Effector memory CD4-positive, alpha-beta T cell (primary cell): ENCODE data around the gene PPARD.
"Not testable (repeated sequence)": the region's sequence is repeated elsewhere in the genome, so short reads cannot be mapped to it uniquely, and the experiment has no call there.

Experiments
- DNase-seq, 3 donors: peaks; one replicate each; pipeline ENCODE4 v3.0.0-alpha.2; 2020
- H3K27ac ChIP-seq: 2 replicates; pipeline ENCODE4 v1.7.0; 2013; ENCODE audit warnings: mild to moderate bottlenecking, low read length, moderate library complexity; ENCODE audit not compliant: insufficient read depth, poor library complexity, severe bottlenecking
- H3K27me3 ChIP-seq: replicated peaks from 2 replicates; pipeline ENCODE4 v1.7.0; 2013; ENCODE audit warnings: mild to moderate bottlenecking, low read length; ENCODE audit not compliant: insufficient read depth, control insufficient read depth, poor library complexity, severe bottlenecking
- H3K36me3 ChIP-seq: 2 replicates; pipeline ENCODE4 v1.7.0; 2013; ENCODE audit warnings: mild to moderate bottlenecking, low read length, moderate library complexity; ENCODE audit not compliant: control insufficient read depth, insufficient read depth
- H3K4me1 ChIP-seq: 2 replicates; pipeline ENCODE4 v1.7.0; 2013; ENCODE audit warnings: low read length, mild to moderate bottlenecking; ENCODE audit not compliant: control insufficient read depth, insufficient read depth, poor library complexity, severe bottlenecking
- H3K4me3 ChIP-seq: 2 replicates; pipeline ENCODE4 v1.7.0; 2013; ENCODE audit warnings: low read length, low read depth, mild to moderate bottlenecking; ENCODE audit not compliant: insufficient read depth, poor library complexity, severe bottlenecking
- H3K9me3 ChIP-seq: 2 replicates; pipeline ENCODE4 v1.7.0; 2013; ENCODE audit warnings: mild to moderate bottlenecking, low read length, moderate library complexity; ENCODE audit not compliant: control insufficient read depth

The PPARD gene

DNA sequence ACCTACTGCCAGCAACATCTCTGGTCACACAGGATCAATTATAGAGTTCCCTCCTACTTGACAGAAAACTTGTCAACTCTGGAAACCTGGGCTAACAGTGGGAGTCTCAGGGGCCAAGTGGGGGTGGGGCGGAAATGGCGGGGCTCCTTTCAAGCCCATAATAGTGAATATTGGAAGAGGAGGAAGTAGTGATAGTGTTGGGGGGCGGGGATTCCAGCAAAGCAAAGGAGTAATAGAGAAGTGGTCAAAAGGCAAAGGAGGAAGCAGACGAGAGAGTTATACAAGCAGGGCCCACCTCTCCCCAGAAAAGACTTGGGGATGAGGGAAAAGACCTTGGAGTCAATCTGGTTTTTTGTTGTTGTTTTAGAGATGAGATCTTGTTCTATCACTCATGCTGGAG is 42.7 kb upstream of the PPARD start:
- Histone ChIP-seq H3K27ac (peak overlapping the region; percentile 94), H3K4me3 (peak overlapping the region; percentile 91), H3K27me3 (no peaks in the 10 kb centered on the region), H3K36me3 (peaks cover 18% of the 10 kb centered on the region), H3K4me1 (peaks cover 60% of the 10 kb centered on the region), H3K9me3 (no peaks in the 10 kb centered on the region)
- DNase-seq: no peak

DNA sequence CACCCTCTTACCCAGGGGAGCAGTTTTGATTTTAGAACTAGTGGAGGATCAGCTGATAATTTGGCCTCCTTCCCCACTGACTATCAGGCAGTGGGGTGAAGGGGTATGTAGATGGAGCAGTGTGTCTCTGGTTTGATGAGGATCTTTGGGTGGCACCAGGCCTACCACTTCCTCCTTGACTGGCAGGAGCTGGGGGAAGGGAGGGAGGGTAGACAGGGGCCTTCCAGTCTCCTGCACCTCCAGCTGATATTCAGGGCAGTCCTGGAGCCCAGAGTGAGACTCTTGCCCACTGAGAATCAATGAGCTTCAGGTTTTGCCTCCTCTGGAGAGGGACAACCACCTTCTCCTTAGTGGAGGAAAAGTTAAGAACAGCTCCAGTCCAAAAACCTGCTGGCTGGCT is 41.5 kb upstream of the PPARD start:
- Histone ChIP-seq H3K4me1 (peaks cover 69% of the 10 kb centered on the region), H3K4me3 (peak overlapping the region; percentile 91), H3K27me3 (no peaks in the 10 kb centered on the region), H3K36me3 (peaks cover 11% of the 10 kb centered on the region), H3K9me3 (no peaks in the 10 kb centered on the region), H3K27ac (peak overlapping the region; percentile 94)
- DNase-seq: peak; percentile 32 to 46 (median 42)

DNA sequence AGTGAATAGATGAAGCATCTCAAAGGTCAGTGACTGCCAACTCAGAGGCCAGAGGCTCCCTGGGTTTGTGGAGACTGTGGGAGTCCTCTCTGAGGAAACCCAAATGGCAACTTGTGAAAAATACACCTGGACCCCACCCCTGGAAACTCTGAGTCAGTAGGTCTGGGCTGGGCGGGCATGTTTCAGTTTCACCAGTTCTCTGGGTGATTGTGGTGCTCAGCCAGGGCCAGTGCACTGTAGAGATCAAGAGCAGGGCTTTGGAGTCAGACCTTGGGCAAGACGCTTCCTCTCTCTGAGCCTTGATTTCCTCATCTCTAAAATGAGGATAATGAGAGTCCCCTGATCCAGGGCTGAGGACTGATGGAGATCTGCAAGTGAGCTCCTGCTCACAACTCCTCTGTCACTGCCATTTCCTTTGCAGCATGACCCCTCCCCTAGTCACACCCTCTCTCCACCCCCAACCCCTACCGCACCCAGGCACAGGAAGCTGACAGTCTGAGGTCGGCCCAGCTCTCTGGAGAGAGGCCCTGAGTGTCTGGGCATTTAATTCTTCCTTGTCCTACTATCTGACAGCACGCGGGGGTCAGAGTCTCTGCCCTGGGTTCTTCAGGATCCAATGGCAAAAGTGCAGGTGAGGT is 39.6 kb upstream of the PPARD start:
- no peaks in the 10 kb centered on the region for H3K27me3 ChIP-seq
- H3K9me3 ChIP-seq: no peaks in the 10 kb centered on the region
- H3K4me3 ChIP-seq: peak overlapping the region; percentile 52
- H3K36me3 ChIP-seq: peaks cover 11% of the 10 kb centered on the region
- peak; percentile 82 to 84 (median 83) for DNase-seq
- H3K27ac ChIP-seq: peak overlapping the region; percentile 94
- H3K4me1 ChIP-seq: peaks cover 71% of the 10 kb centered on the region

DNA sequence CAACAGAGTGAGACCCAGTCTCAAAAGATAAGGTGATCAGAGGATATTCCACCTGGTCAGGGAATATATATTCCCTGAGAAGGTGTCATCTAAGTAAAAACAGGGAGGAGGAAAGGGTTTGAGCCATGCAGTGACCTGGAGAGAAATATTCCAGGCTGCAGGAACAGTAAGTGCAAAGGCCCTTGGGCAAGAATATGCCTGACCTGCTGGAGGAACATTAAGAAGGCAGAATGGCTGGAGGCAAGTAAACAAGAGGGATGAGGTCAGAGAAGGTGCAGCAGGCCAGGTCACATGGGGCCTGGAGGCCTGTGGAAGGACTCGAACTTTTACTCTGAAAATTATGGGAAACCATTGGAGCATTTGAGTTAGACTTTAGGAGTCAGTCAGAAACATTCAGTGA is 38.1 kb upstream of the PPARD start:
- Histone ChIP-seq H3K27me3 (no peaks in the 10 kb centered on the region), H3K27ac (peak overlapping the region; percentile 94), H3K4me1 (peaks cover 76% of the 10 kb centered on the region), H3K36me3 (peaks cover 14% of the 10 kb centered on the region), H3K9me3 (no peaks in the 10 kb centered on the region), H3K4me3 (no peak overlapping the region)
- DNase-seq: no peak

DNA sequence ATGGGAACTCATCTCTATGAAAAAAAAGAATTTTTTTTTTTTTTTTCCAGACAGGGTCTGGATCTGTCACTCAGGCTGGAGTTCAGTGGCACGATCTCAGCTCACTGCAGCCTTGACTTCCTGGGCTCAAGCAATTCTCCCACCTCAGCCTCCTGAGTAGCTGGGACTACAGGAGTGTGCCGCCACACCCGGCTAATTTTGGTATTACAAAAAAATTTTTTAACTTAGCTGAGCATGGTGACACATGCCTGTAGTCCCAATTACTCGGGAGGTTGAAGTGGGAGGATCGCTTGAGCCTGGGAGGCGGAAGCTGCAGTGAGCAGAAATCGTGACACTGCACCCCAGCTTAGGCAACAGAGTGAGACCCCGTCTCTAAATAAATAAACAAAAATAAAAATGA is 37.2 kb upstream of the PPARD start:
- no peak overlapping the region for H3K4me3 ChIP-seq
- peaks cover 76% of the 10 kb centered on the region for H3K4me1 ChIP-seq
- no peaks in the 10 kb centered on the region for H3K9me3 ChIP-seq
- peak overlapping the region; percentile 94 for H3K27ac ChIP-seq
- peaks cover 14% of the 10 kb centered on the region for H3K36me3 ChIP-seq
- peak in 1 of 3 donors; percentile 18 for DNase-seq
- H3K27me3 ChIP-seq: no peaks in the 10 kb centered on the region

DNA sequence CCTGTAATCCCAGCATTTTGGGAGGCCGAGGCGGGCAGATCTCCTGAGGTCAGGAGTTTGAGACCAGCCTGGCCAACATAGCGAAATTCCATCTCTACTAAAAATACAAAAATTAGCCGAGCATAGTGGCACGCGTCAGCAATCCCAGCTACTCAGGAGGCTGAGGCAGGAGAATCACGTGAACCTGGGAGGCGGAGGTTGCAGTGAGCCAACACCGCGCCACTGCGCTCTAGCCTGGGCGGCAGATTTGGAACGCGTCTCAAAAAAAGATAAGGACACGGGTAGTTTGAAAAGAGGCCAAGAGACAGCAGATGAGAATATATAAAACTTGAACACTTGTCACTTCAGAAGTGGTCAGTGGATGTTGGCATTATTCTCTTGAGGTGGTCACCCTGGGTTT is 35.2 kb upstream of the PPARD start:
- not testable (repeated sequence) for DNase-seq, H3K27ac ChIP-seq, H3K4me3 ChIP-seq, H3K27me3 ChIP-seq, H3K9me3 ChIP-seq
- peaks cover 78% of the 10 kb centered on the region for H3K4me1 ChIP-seq
- peaks cover 14% of the 10 kb centered on the region for H3K36me3 ChIP-seq

DNA sequence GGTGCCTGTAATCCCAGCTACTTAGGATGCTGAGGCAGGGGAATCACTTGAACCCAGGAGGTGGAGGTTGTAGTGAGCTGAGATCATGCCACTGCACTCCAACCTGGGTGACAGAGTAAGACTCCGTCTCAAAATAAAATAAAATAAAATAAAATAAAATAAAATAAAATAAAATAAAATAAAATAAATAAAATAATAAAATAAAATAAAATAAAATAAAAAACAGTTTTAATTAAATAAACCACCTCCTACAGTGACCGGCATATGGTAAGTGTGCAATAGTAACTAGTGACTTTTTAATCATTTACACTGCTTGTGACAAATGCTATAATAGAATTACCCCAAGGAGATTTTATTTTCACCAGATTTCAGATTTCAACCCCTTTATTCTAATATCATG is 33.8 kb upstream of the PPARD start:
- not testable (repeated sequence) for H3K27me3 ChIP-seq, H3K9me3 ChIP-seq, DNase-seq, H3K4me3 ChIP-seq
- peaks cover 18% of the 10 kb centered on the region for H3K36me3 ChIP-seq
- H3K4me1 ChIP-seq: peaks cover 81% of the 10 kb centered on the region
- peak overlapping the region; percentile 83 for H3K27ac ChIP-seq

DNA sequence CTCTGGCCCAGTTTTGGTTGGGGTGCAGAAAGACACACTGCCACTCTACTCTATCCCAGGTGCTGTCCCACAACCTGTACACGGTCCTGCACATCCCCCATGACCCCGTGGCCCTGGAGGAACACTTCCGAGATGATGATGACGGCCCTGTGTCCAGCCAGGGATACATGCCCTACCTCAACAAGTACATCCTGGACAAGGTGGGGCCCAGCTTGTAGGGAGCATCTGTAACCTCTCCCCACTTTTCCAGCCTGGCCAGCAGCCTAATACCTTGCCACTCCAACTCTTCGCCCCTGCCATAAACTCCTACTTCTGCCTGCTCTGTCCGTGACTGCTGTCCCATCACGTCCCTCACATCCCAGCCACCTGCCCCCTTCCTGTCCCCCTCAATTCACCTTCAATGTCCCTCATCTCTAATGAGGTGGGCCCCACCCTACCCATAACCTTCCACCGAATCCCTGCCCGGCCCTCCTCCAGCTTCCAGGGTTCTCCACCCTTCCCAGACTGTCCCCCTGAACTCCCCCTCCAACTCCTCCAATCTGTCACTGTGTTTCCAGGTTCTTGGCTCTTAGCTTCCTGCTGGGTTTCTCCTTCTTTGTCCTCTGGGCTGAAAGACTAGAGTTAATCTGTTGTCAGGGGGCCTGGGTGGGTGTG is 32.6 kb upstream of the PPARD start:
- no peaks in the 10 kb centered on the region for H3K27me3 ChIP-seq
- H3K9me3 ChIP-seq: no peaks in the 10 kb centered on the region
- peak overlapping the region; percentile 83 for H3K27ac ChIP-seq
- peaks cover 13% of the 10 kb centered on the region for H3K36me3 ChIP-seq
- peaks cover 73% of the 10 kb centered on the region for H3K4me1 ChIP-seq
- H3K4me3 ChIP-seq: peak overlapping the region; percentile 5
- no peak for DNase-seq

DNA sequence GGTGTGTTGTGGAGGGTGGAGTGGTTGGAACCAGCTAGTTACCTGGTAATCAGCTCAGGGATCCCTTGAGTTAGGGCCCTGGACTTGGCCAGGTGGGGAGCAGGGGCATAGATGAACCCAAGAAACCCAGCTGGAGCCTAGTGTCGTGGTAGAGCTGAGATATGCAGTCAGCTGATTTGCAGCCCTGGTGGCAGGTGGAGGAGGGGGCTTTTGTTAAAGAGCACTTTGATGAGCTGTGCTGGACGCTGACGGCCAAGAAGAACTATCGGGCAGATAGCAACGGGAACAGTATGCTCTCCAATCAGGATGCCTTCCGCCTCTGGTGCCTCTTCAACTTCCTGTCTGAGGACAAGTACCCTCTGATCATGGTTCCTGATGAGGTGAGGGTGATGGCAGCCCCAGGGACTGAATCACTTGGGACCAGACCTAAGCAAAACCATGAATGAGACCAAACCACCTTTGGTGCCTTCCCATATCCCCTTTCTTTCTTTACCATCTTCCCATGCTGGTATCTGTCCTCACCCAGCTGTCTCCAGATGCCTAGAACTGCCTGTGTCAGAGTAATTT is 32.0 kb upstream of the PPARD start:
- H3K4me3 ChIP-seq: peak overlapping the region; percentile 54
- peaks cover 13% of the 10 kb centered on the region for H3K36me3 ChIP-seq
- H3K9me3 ChIP-seq: no peaks in the 10 kb centered on the region
- H3K4me1 ChIP-seq: peaks cover 69% of the 10 kb centered on the region
- peak overlapping the region; percentile 83 for H3K27ac ChIP-seq
- no peak for DNase-seq
- no peaks in the 10 kb centered on the region for H3K27me3 ChIP-seq

DNA sequence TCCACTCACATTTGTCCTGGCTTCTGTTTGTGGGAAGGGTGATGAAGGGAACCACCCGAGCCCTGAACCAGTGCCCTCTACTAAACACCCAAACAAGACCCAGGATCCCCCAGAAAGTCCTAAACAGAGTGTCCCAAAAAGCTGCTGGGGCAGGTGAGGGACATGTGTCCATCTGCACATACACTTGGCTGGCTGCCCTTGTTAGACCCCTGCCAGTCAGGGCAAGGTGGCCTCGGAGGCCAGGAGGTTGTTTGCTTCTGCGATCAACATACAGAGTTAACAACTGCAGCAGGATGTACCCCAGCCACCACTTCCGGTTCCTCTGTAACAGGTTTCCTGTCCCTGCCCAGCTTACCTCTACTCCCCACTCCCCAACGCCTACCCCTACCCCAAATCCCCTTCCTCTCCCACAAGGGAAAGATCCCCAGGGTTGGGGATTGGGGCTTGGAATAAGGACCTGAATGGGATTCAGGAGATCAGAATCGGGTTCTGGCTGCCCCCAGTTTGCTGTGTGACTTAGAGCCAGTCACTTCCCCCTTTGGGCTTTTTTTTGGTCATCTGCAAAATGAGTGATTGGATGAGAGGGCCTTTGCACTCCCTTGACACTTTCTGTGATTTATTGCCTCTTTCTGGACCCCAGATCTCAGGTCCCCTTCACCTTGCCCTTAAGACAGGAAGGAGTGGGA is 30.8 kb upstream of the PPARD start:
- DNase-seq: peak in 2 of 3 donors; percentile 41 to 50
- no peaks in the 10 kb centered on the region for H3K9me3 ChIP-seq
- peaks cover 70% of the 10 kb centered on the region for H3K4me1 ChIP-seq
- H3K27ac ChIP-seq: peak overlapping the region; percentile 83
- H3K4me3 ChIP-seq: peak overlapping the region; percentile 54
- no peaks in the 10 kb centered on the region for H3K27me3 ChIP-seq
- H3K36me3 ChIP-seq: peaks cover 18% of the 10 kb centered on the region
